Kidney tubule cell (primary cell): ENCODE data around the gene KRTAP23-1.

Experiments used
- DNase-seq: peaks from one replicate; pipeline ENCODE4 v3.0.0-alpha.2; 2018; ENCODE audit warnings: low spot score

The KRTAP23-1 gene

DNA sequence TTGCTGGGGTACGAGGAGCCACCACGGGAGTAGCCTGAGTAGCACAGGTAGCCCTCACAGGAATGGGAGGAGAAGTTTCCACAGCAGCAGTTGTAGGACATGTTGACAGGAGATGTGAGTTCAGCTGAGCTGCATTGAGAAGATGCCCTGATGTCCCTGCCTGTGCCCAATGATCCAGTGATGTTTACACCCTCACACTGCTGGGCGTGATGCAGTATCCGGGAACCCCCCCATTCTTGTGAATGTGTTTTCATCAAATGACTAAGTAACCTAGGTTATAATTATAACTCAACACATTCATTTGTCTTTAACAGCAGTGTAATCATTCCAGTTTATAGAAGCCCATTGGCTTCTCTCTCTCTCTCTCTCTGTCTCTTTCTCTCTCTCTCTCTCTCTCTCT is at the start of gene KRTAP23-1:
KRTAP23-1 (minus strand) TSS at position 101 of the 400 bp plus-strand sequence; CDS start at position 101, 0 bp downstream.
- DNase-seq = no peak

DNA sequence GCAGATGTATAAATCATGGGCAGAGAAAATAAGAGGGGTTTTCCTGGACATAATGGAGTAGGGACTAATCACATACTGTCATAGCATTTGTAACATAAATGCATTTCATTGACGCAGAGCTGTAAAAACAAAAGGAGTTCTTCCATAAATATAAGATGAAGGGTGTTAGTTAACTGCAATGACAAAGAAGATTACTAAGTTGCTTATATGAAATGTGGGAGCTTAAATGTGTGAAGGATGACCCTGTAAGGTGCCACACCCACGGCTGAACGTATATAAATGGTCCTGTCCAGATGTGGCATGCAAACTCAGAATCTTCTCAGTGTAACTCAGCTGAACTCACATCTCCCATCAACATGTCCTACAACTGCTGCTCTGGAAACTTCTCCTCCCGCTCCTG is 47.3 kb upstream of the KRTAP23-1 start, which contains the start of gene KRTAP13-1:
KRTAP13-1 (plus strand) TSS at position 301 of the 400 bp plus-strand sequence; CDS start at position 357, 56 bp downstream.
- no peak for DNase-seq

- no peak for DNase-seq
Measured at GRCh38 chr21:30391492-30392025, 43.2 kb upstream of the KRTAP23-1 start.

- no peak for DNase-seq
Measured at GRCh38 chr21:30382201-30382600, 33.8 kb upstream of the KRTAP23-1 start.

GRCh38 chr21:30372139-30372770 is 23.8 kb upstream of the KRTAP23-1 start, which contains the start of gene KRTAP13-2:
Gene KRTAP13-2, minus strand, starts transcription at chr21:30372271. Its CDS starts 58 bp downstream, at chr21:30372213.
- DNase-seq = no peak

GRCh38 chr21:30355906-30356305 is 7.5 kb upstream of the KRTAP23-1 start:
- DNase-seq = no peak

- no peak for DNase-seq
Measured at GRCh38 chr21:30354308-30355005, 6.1 kb upstream of the KRTAP23-1 start.

DNA sequence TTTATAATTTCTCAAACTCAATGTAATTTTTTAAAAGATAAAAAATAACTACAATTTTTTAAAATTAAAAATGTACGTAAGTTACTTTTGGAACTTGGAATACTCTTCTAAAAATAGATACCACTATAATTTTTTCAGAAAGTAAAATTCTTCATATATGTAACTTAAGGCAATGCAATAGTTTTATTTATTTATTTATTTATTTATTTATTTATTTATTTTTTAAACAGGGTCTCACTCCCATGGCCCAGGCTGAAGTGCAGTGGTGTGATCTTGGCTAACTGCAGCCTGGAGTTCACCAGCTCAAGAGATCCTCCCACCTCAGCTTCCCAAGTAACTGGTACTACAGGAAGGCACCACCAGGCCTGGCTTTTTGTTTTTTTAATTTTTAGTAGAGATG is 3.1 kb upstream of the KRTAP23-1 start:
- DNase-seq = no peak

- no peak for DNase-seq
Measured at GRCh38 chr21:30349572-30349971, 1.2 kb upstream of the KRTAP23-1 start.

DNA sequence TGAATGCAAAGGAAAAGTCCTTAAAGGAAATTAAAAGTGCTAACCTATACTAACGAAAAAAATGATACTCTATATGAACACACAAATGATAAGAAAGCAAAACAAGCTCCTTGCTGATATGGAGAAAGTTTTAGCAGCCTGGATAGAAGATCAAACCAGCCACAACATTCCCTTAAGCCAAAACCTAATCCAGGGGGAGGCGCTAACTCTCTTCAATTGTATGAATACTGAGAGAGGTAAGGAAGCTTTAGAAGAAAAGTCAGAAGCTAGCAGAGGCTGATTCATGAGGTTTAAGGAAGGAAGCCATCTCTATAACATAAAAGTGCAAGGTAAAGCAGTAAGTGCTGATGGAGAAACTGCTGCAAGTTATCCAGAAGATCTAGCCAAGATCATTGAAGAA is 3.4 kb downstream of the KRTAP23-1 start:
- no peak for DNase-seq

GRCh38 chr21:30340714-30341573 is 7.5 kb downstream of the KRTAP23-1 start:
- DNase-seq = peak; percentile 39

GRCh38 chr21:30338717-30339116 is 9.7 kb downstream of the KRTAP23-1 start:
- DNase-seq = no peak

DNA sequence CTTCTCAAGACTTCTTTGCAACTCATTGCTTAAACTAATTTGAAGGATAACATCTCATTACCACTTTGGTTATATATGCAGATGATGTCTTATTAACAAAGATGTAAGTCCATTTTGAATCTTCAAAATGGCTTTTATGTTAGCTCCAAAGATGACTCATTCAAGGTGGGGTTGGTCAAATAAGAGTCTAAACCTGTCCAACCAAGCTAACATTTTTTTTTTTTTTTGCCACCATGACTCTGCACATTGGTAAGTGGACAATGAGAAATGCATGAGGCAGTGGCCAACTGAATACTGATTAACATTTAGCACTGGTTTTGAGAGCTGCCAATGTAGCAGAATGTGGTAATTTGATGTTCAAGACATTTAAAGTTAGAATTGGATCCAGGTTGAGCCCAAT is 10.6 kb downstream of the KRTAP23-1 start:
- no peak for DNase-seq

DNA sequence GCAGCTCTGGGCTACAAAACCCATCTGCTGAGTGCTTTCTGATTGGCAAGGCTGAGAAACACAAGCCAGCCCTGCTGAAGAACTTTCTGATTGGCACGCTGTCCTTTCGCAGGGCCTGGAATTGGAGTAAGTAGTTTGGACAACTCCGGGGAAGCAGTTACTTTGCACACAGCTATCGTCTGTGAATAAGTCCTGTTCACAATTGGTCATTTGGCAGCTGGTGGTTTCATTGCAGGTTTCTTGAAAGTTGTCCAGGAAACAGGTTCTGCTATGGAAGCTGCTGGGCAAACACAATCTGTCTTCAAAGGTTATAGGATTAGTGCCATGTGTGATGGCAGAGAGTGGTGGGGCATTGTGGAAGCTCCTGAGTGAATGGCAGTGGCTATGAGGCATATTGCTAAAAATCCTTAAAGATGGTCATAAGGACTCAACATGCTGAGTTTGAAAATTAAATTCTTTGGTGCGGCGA is 11.1 kb downstream of the KRTAP23-1 start, which contains the start of gene KRTAP27-1:
KRTAP27-1 (minus strand) TSS at position 419 of the 469 bp plus-strand sequence; CDS start at position 393, 26 bp downstream.
- DNase-seq = no peak

- no peak for DNase-seq
Measured at GRCh38 chr21:30336596-30336995, 11.8 kb downstream of the KRTAP23-1 start.

DNA sequence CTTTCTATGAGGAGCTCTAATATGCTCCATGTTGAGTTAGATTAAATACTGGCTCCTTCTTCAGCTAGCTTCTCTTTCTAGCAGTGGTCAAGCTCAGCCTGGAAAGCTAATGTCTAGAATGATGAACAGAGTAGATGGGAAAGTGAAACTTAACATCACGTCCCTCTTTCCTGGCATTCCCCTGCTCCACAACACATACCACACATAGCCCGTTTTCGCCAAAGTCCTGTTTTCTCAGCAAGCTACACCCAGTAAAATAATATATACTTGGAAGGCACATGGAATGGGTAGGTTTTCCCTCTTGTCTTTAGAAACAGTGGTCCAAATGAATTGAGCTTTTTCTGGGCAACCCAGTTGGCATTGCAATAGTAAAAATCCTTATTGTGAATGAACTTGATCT is 14.7 kb downstream of the KRTAP23-1 start:
- DNase-seq = no peak

- no peak for DNase-seq
Measured at GRCh38 chr21:30332681-30333080, 15.7 kb downstream of the KRTAP23-1 start.

- no peak for DNase-seq
Measured at GRCh38 chr21:30329203-30329875, 19.1 kb downstream of the KRTAP23-1 start.

GRCh38 chr21:30326390-30326789 is 22.0 kb downstream of the KRTAP23-1 start:
- DNase-seq = no peak

DNA sequence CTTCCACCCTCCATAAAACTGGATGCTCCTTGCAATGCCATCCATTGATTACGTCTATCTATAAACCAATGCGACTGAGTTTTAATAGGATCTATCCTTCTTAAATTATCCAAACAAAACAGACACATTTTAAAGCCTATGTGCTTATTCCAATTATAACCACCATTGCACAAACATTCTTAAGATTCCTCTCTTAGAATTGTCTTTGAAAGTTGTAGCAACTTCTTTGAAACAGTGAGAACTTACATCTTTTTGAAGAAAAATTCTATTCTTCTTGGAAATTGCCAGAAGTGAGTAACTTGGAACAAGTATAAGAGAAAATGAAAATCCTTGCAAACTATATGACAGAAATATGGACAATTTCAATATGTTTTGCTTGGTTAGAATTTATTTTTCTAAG is 28.2 kb downstream of the KRTAP23-1 start, which contains the start of gene KRTAP26-1:
KRTAP26-1 (minus strand) TSS at position 101 of the 400 bp plus-strand sequence. CDS start 280 bp downstream, outside the sequence.
- no peak for DNase-seq

DNA sequence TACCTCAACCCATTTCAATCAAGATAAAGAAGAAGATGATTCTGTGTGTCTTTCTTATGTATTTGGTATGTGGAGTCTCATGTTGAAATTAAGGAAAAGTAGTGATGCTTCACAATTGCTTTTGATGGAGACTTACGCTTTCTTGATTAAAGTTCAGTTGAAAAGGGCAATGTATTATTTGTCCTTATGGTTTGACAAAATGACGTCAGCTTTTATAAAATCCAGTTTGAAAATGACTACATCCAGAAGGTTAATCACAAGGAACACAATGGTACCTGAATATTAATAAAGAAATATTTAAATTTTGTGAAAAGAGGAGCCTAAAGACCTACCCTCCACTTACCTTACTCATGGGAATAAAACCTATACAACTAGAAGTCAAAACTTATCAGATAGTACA is 32.7 kb downstream of the KRTAP23-1 start:
- no peak for DNase-seq
